H1 (cell line): ENCODE results near the gene MBD3L5. TPM values are rescaled to one million over a fixed set of nuclear protein-coding genes. Genes with fewer than 3 reads are reported as not detected.

Experiments
- CTCF ChIA-PET: fragments of 300-600 bp; sonication (Branson Sonifier 250); formaldehyde crosslinking; loops from one replicate; lab custom pipeline; 2021; ENCODE audit not compliant: partially characterized antibody; lab: Charles Lee
- POLR2A ChIA-PET: fragments of 300-600 bp; sonication (Branson Sonifier 250); formaldehyde crosslinking; loops from one replicate; lab custom pipeline; 2021; ENCODE audit warnings: inconsistent platforms; ENCODE audit not compliant: partially characterized antibody; lab: Charles Lee
- DNase-seq, 2 experiments: peaks; one replicate each; pipeline versions ENCODE4 v3.0.0 to v3.0.0-alpha.2; 2010 to 2022; ENCODE audit warnings: low spot score in 2 of 2, low read depth in 1 of 2, mixed read lengths in 1 of 2
- FAIRE-seq: peaks from 2 replicates; lab custom pipeline; 2011; peaks lifted over from hg19 to GRCh38; lab: Jason Lieb, UNC
- H2AFZ ChIP-seq: 2 replicates; pipeline ENCODE4 v1.8.1; 2012; ENCODE audit warnings: low read length, inconsistent platforms
- H2AK5ac ChIP-seq: 2 replicates; pipeline ENCODE4 v1.6.1; 2013; ENCODE audit warnings: low read depth, low read length
- H2BK120ac ChIP-seq: replicated peaks from 2 replicates; pipeline ENCODE3; 2013; ENCODE audit warnings: low read depth, low read length, inconsistent platforms
- H2BK12ac ChIP-seq: 2 replicates; pipeline ENCODE4 v1.6.1; 2013; ENCODE audit warnings: low read depth, low read length
- H2BK15ac ChIP-seq: 2 replicates; pipeline ENCODE4 v1.6.1; 2013; ENCODE audit warnings: low read length
- H2BK20ac ChIP-seq: 2 replicates; pipeline ENCODE4 v1.6.1; 2013; ENCODE audit warnings: low read length
- H2BK5ac ChIP-seq: 2 replicates; pipeline ENCODE4 v1.6.1; 2013; ENCODE audit warnings: low read depth, low read length
- H3K14ac ChIP-seq: 2 replicates; pipeline ENCODE4 v1.6.1; 2013; ENCODE audit warnings: inconsistent platforms; ENCODE audit not compliant: insufficient read length
- H3K18ac ChIP-seq: 2 replicates; pipeline ENCODE4 v1.6.1; 2013; ENCODE audit warnings: low read length; ENCODE audit errors: extremely low read depth
- H3K23ac ChIP-seq: 2 replicates; pipeline ENCODE4 v1.6.1; 2013; ENCODE audit warnings: inconsistent platforms; ENCODE audit not compliant: insufficient read length
- H3K23me2 ChIP-seq: 2 replicates; pipeline ENCODE4 v1.6.1; 2013; ENCODE audit warnings: low read depth, low read length
- H3K27ac ChIP-seq: 2 replicates; pipeline ENCODE4 v1.6.1; 2011; ENCODE audit warnings: low read depth, low read length, inconsistent platforms
- H3K27me3 ChIP-seq, 4 experiments: replicated peaks in 1 of 4; 1 replicate in 1 of 4; 2 replicates in 3 of 4; pipeline versions ENCODE4 v1.6.1 to v1.8.1; 2011 to 2013; ENCODE audit warnings: low read length in 3 of 4, mild to moderate bottlenecking in 3 of 4, inconsistent platforms in 2 of 4, mixed read lengths in 2 of 4, moderate library complexity in 1 of 4; ENCODE audit not compliant: control insufficient read depth in 3 of 4, insufficient read depth in 3 of 4; ENCODE audit errors: extremely low read depth in 1 of 4
- H3K36me3 ChIP-seq, 4 experiments: 2 replicates each; pipeline versions ENCODE4 v1.6.1 to v1.8.1; 2011 to 2013; ENCODE audit warnings: mild to moderate bottlenecking in 4 of 4, low read length in 3 of 4, moderate library complexity in 2 of 4, control low read depth in 1 of 4, inconsistent platforms in 1 of 4; ENCODE audit not compliant: insufficient read depth in 4 of 4, control insufficient read depth in 2 of 4
- H3K4ac ChIP-seq: replicated peaks from 2 replicates; pipeline ENCODE3; 2013; ENCODE audit warnings: low read length, low read depth, mixed read lengths, inconsistent platforms; ENCODE audit not compliant: insufficient read length
- H3K4me1 ChIP-seq, 4 experiments: replicated peaks in 1 of 4; 1 replicate in 1 of 4; 2 replicates in 3 of 4; pipeline versions ENCODE4 v1.6.1 to v1.8.1; 2011 to 2013; ENCODE audit warnings: low read length in 3 of 4, inconsistent platforms in 2 of 4, mixed read lengths in 1 of 4; ENCODE audit not compliant: insufficient read depth in 4 of 4, control insufficient read depth in 3 of 4
- H3K4me2 ChIP-seq, 2 experiments: 2 replicates each; pipeline versions ENCODE4 v1.6.1 to v1.8.1; 2011 to 2013; ENCODE audit warnings: low read depth in 2 of 2, low read length in 2 of 2, control low read depth in 1 of 2, inconsistent platforms in 1 of 2, mild to moderate bottlenecking in 1 of 2; ENCODE audit not compliant: insufficient read depth in 1 of 2
- H3K4me3 ChIP-seq, 4 experiments: fragments of 200-600, 300-600 bp in 1 of 4; sonication (generic), shearing (Covaris generic), sonication (Bioruptor Twin) in 1 of 4; 2 replicates each; pipeline versions ENCODE4 v1.5.1 to v1.8.1; 2011 to 2016; ENCODE audit warnings: low read length in 4 of 4, low read depth in 3 of 4, control low read depth in 2 of 4, inconsistent platforms in 2 of 4, mild to moderate bottlenecking in 2 of 4, mixed read lengths in 1 of 4, moderate library complexity in 1 of 4; ENCODE audit not compliant: insufficient read depth in 2 of 4; ENCODE audit errors: extremely low read depth in 1 of 4
- H3K56ac ChIP-seq: replicated peaks from 2 replicates; pipeline ENCODE3; 2013; ENCODE audit warnings: low read depth, mild to moderate bottlenecking, mixed read lengths, low read length, inconsistent platforms; ENCODE audit not compliant: insufficient read length
- H3K79me1 ChIP-seq: 2 replicates; pipeline ENCODE4 v1.6.1; 2013; ENCODE audit warnings: low read depth, low read length, control low read depth
- H3K79me2 ChIP-seq, 2 experiments: 2 replicates each; pipeline versions ENCODE4 v1.6.1 to v1.8.1; 2012 to 2013; ENCODE audit warnings: low read length in 2 of 2, mild to moderate bottlenecking in 2 of 2, inconsistent platforms in 1 of 2; ENCODE audit not compliant: insufficient read depth in 2 of 2, control insufficient read depth in 1 of 2
- H3K9ac ChIP-seq, 4 experiments: replicated peaks in 1 of 4; 1 replicate in 1 of 4; 2 replicates in 3 of 4; pipeline versions ENCODE4 v1.6.1 to v1.8.1; 2011 to 2013; ENCODE audit warnings: low read depth in 3 of 4, low read length in 3 of 4, control low read depth in 2 of 4, mild to moderate bottlenecking in 2 of 4, moderate library complexity in 2 of 4, inconsistent platforms in 1 of 4; ENCODE audit errors: extremely low read depth in 1 of 4
- H3K9me3 ChIP-seq, 2 experiments: 2 replicates each; pipeline versions ENCODE4 v1.6.1 to v1.8.1; 2012 to 2013; ENCODE audit warnings: mild to moderate bottlenecking in 2 of 2, moderate library complexity in 2 of 2, control low read depth in 1 of 2, inconsistent platforms in 1 of 2, low read depth in 1 of 2, low read length in 1 of 2, mixed read lengths in 1 of 2; ENCODE audit not compliant: insufficient read depth in 2 of 2
- H4K20me1 ChIP-seq, 2 experiments: replicated peaks in 1 of 2; 2 replicates each; pipeline versions ENCODE3 to v1.8.1; 2011 to 2013; ENCODE audit warnings: inconsistent platforms in 2 of 2, low read length in 2 of 2, mild to moderate bottlenecking in 1 of 2; ENCODE audit not compliant: insufficient read depth in 2 of 2, control insufficient read depth in 1 of 2
- H4K5ac ChIP-seq: 2 replicates; pipeline ENCODE4 v1.6.1; 2013; ENCODE audit warnings: low read length, low read depth, mixed read lengths, inconsistent platforms; ENCODE audit not compliant: insufficient read length
- H4K8ac ChIP-seq: 2 replicates; pipeline ENCODE4 v1.8.0; 2013; ENCODE audit warnings: mild to moderate bottlenecking, moderate library complexity, low read length, inconsistent platforms; ENCODE audit not compliant: insufficient read depth; ENCODE audit errors: extremely low read depth
- H4K91ac ChIP-seq: replicated peaks from 2 replicates; pipeline ENCODE3; 2013; ENCODE audit warnings: low read length, mixed read lengths, inconsistent platforms; ENCODE audit not compliant: insufficient read length
- EGR1 ChIP-seq: IDR thresholded peaks from 2 replicates; pipeline ENCODE4 v1.6.1; 2011; ENCODE audit warnings: low read depth, low read length, borderline replicate concordance
- FOSL1 ChIP-seq: IDR thresholded peaks from 2 replicates; pipeline ENCODE4 v1.6.1; 2011; ENCODE audit warnings: mild to moderate bottlenecking, low read depth, low read length, moderate library complexity; ENCODE audit not compliant: insufficient read depth
- WGBS, 2 experiments: shearing (Covaris generic) in 1 of 2; methylation state at CpG; one replicate each; pipeline versions ENCODE4 v1.1.6 to v1.1.7; 2013 to 2015; ENCODE audit warnings: low lambda C conversion rate in 2 of 2, mixed read lengths in 2 of 2, inconsistent platforms in 1 of 2, low coverage in 1 of 2, missing lambda C conversion rate in 1 of 2; ENCODE audit not compliant: insufficient replicate concordance in 2 of 2, insufficient coverage in 1 of 2, insufficient read length in 1 of 2; ENCODE audit errors: extremely low coverage in 1 of 2, missing lambda C conversion rate in 1 of 2; 5-methylcytosine and 5-hydroxymethylcytosine counted together
- polyA plus RNA-seq, 7 experiments: library from polyadenylated mRNA; depleted of rRNA in 3 of 7; stranded (reverse) in 5 of 7; unstranded in 2 of 7; fragments of >200 nt in 5 of 7; fragments of 200-250 nt in 2 of 7; gene quantifications; 1 replicate in 5 of 7; 2 replicates in 1 of 7; 4 replicates in 1 of 7; pipeline versions ENCODE4 v1.2.1 to v1.2.3, GENCODE V29; 2011 to 2013; ENCODE audit warnings: missing spikeins in 2 of 7, mixed read lengths in 2 of 7
- total RNA-seq: library from RNA; stranded (reverse); fragmentation: NEBNext Ultra II Directional; extraction: Animal tissue kit (Norgen Biotek cat#: 25700); gene quantifications from 2 replicates; pipeline ENCODE4 v1.2.1, GENCODE V29; 2021

MBD3L5 gene
- total and polyA plus RNA-seq, 2 of the 8 experiments (the other 6 are each of a cell fraction or from before 2014, with no cell fraction given): not detected

GRCh38 chr19:7010722-7011593 lies 19.4 kb upstream of the MBD3L5 start:
- no peaks in the 10 kb centered on the region for H3K79me1 ChIP-seq
- H3K27me3 ChIP-seq: no peaks in the 10 kb centered on the region
- H3K23me2 ChIP-seq: no peaks in the 10 kb centered on the region
- H3K9ac ChIP-seq: no peak overlapping the region
- ChIA-PET POLR2A (no interaction called here), CTCF (no interaction called here)
- no peak overlapping the region for H3K4ac ChIP-seq
- H4K91ac ChIP-seq: no peak overlapping the region
- H3K4me2 ChIP-seq: no peak overlapping the region
- H4K5ac ChIP-seq: no peak overlapping the region
- no peak overlapping the region for H3K18ac ChIP-seq
- FAIRE-seq (no peak), DNase-seq (no peak)
- no peaks in the 10 kb centered on the region for H3K36me3 ChIP-seq
- H2BK20ac ChIP-seq: no peak overlapping the region
- H4K20me1 ChIP-seq: no peaks in the 10 kb centered on the region
- no peak overlapping the region for H2BK5ac ChIP-seq
- H2AFZ ChIP-seq: no peak overlapping the region
- TF ChIP-seq EGR1: no peak
- TF ChIP-seq FOSL1: no peak
- no peak overlapping the region for H2BK120ac ChIP-seq
- no peak overlapping the region for H3K56ac ChIP-seq
- no peak overlapping the region for H3K4me3 ChIP-seq
- no peak overlapping the region for H2AK5ac ChIP-seq
- no peak overlapping the region for H3K27ac ChIP-seq
- no peak overlapping the region for H2BK15ac ChIP-seq
- H3K23ac ChIP-seq: no peak overlapping the region
- 79% methylated on average over 12 of the region's 12 CpGs; no CpG with 5 or more reads in 1 of the 2 experiments for WGBS, 2 experiments
- H3K14ac ChIP-seq: no peak overlapping the region
- H3K4me1 ChIP-seq: no peaks in the 10 kb centered on the region
- no peak overlapping the region for H2BK12ac ChIP-seq
- H3K9me3 ChIP-seq: peaks cover 46 to 61% of the 10 kb centered on the region in 2 experiments
- H3K79me2 ChIP-seq: no peaks in the 10 kb centered on the region
- no peak overlapping the region for H4K8ac ChIP-seq
